Trophoblast cell (in vitro differentiated cells and primary cell): ENCODE data around the gene CHCHD4.

Experiments
- DNase-seq, 2 donors: peaks; one replicate each; pipeline ENCODE4 v3.0.0-alpha.2; 2016
- H2AFZ ChIP-seq: 2 replicates; pipeline ENCODE4 v1.6.1; 2013; ENCODE audit warnings: low read length, moderate library complexity, mild to moderate bottlenecking; ENCODE audit not compliant: insufficient read depth, poor library complexity
- H2AK5ac ChIP-seq: 2 replicates; pipeline ENCODE4 v1.6.1; 2013; ENCODE audit warnings: mild to moderate bottlenecking, low read length
- H2BK120ac ChIP-seq: 2 replicates; pipeline ENCODE4 v1.6.1; 2013; ENCODE audit warnings: low read length, mild to moderate bottlenecking, moderate library complexity; ENCODE audit not compliant: insufficient read depth, poor library complexity
- H2BK12ac ChIP-seq: 2 replicates; pipeline ENCODE4 v1.6.1; 2013; ENCODE audit warnings: mild to moderate bottlenecking, low read length, moderate library complexity
- H2BK5ac ChIP-seq: 2 replicates; pipeline ENCODE4 v1.6.1; 2013; ENCODE audit warnings: low read length, low read depth, moderate library complexity, mild to moderate bottlenecking; ENCODE audit not compliant: poor library complexity
- H3K14ac ChIP-seq: 2 replicates; pipeline ENCODE4 v1.6.1; 2013; ENCODE audit warnings: mild to moderate bottlenecking, low read length
- H3K18ac ChIP-seq: 2 replicates; pipeline ENCODE4 v1.6.1; 2013; ENCODE audit warnings: mild to moderate bottlenecking, low read length
- H3K23ac ChIP-seq: 2 replicates; pipeline ENCODE4 v1.6.1; 2013; ENCODE audit warnings: low read length
- H3K27ac ChIP-seq: 2 replicates; pipeline ENCODE4 v1.5.1; 2013; ENCODE audit warnings: low read depth, mild to moderate bottlenecking, inconsistent platforms, low read length, moderate library complexity
- H3K27me3 ChIP-seq: 2 replicates; pipeline ENCODE4 v1.6.1; 2013; ENCODE audit warnings: inconsistent platforms, mild to moderate bottlenecking, low read length, moderate library complexity; ENCODE audit not compliant: insufficient read depth
- H3K36me3 ChIP-seq, 2 experiments: 1 replicate in 1 of 2; 2 replicates in 1 of 2; pipeline ENCODE4 v1.6.1; 2013; ENCODE audit warnings: low read length in 2 of 2, mild to moderate bottlenecking in 2 of 2, moderate library complexity in 1 of 2; ENCODE audit not compliant: insufficient read depth in 2 of 2, control insufficient read depth in 1 of 2
- H3K4ac ChIP-seq: 2 replicates; pipeline ENCODE4 v1.6.1; 2013; ENCODE audit warnings: low read depth, mild to moderate bottlenecking, low read length, moderate library complexity
- H3K4me1 ChIP-seq, 2 experiments: 1 replicate in 1 of 2; 2 replicates in 1 of 2; pipeline ENCODE4 v1.6.1; 2013; ENCODE audit warnings: low read length in 2 of 2, mild to moderate bottlenecking in 2 of 2, moderate library complexity in 1 of 2; ENCODE audit not compliant: insufficient read depth in 2 of 2, control insufficient read depth in 1 of 2
- H3K4me2 ChIP-seq: 2 replicates; pipeline ENCODE4 v1.6.1; 2013; ENCODE audit warnings: inconsistent platforms, mild to moderate bottlenecking, low read length, moderate library complexity
- H3K4me3 ChIP-seq: 2 replicates; pipeline ENCODE4 v1.5.1; 2013; ENCODE audit warnings: mild to moderate bottlenecking, low read depth, low read length, inconsistent platforms
- H3K79me1 ChIP-seq: one replicate; pipeline ENCODE4 v1.6.1; 2013; ENCODE audit warnings: low read length
- H3K79me2 ChIP-seq: 2 replicates; pipeline ENCODE4 v1.6.1; 2013; ENCODE audit warnings: low read length, mild to moderate bottlenecking; ENCODE audit not compliant: control insufficient read depth, insufficient read depth, poor library complexity
- H3K9ac ChIP-seq: 2 replicates; pipeline ENCODE4 v1.6.1; 2013; ENCODE audit warnings: mild to moderate bottlenecking, low read length
- H3K9me3 ChIP-seq: 2 replicates; pipeline ENCODE4 v1.6.1; 2013; ENCODE audit warnings: low read depth, mild to moderate bottlenecking, control low read depth, inconsistent platforms, low read length; ENCODE audit not compliant: insufficient read depth
- H4K12ac ChIP-seq: 2 replicates; pipeline ENCODE4 v1.6.1; 2013; ENCODE audit warnings: low read depth, mild to moderate bottlenecking, low read length, moderate library complexity
- H4K8ac ChIP-seq: 2 replicates; pipeline ENCODE4 v1.6.1; 2013; ENCODE audit warnings: low read depth, mild to moderate bottlenecking, low read length, moderate library complexity
- H4K91ac ChIP-seq: one replicate; pipeline ENCODE4 v1.6.1; 2013; ENCODE audit warnings: low read depth, mild to moderate bottlenecking, low read length, moderate library complexity
- WGBS: extraction: QIAGEN DNeasy Blood & Tissue Kit; methylation state at CpG from one replicate; pipeline ENCODE4 v1.1.7; 2013; ENCODE audit warnings: missing lambda C conversion rate; ENCODE audit not compliant: insufficient read length, insufficient coverage; ENCODE audit errors: extremely low coverage; 5-methylcytosine and 5-hydroxymethylcytosine counted together

Gene CHCHD4

GRCh38 chr3:14125193-14126016 is 735 bp upstream of the CHCHD4 start:
- WGBS = no CpG with 5 or more reads among the region's 44 CpGs
- peak overlapping the region; percentile 91 for H3K4me3 ChIP-seq
- peak overlapping the region; percentile 63 for H2BK5ac ChIP-seq

GRCh38 chr3:14124223-14124614 is 451 bp downstream of the CHCHD4 start:
- no peaks in the 10 kb centered on the region for H3K27me3 ChIP-seq
- H4K8ac ChIP-seq = peak overlapping the region; percentile 90
- peak overlapping the region; percentile 79 for H4K12ac ChIP-seq
- H2AFZ ChIP-seq = peak overlapping the region; percentile 85
- peak; percentile 19 to 60 for DNase-seq
- H3K79me1 ChIP-seq = peaks cover 13% of the 10 kb centered on the region
- no peak overlapping the region for H2AK5ac ChIP-seq
- peak overlapping the region; percentile 44 for H3K4ac ChIP-seq
- no peak overlapping the region for H3K23ac ChIP-seq
- peaks cover 15 to 21% of the 10 kb centered on the region in 2 experiments for H3K4me1 ChIP-seq
- peak overlapping the region; percentile 83 for H3K9ac ChIP-seq
- peak overlapping the region; percentile 88 for H3K4me3 ChIP-seq
- H3K14ac ChIP-seq = peak overlapping the region; percentile 77
- peaks cover 9 to 10% of the 10 kb centered on the region in 2 experiments for H3K36me3 ChIP-seq
- peak overlapping the region; percentile 88 for H3K4me2 ChIP-seq
- peaks cover 10% of the 10 kb centered on the region for H3K79me2 ChIP-seq
- H3K27ac ChIP-seq = peak overlapping the region; percentile 42
- H2BK5ac ChIP-seq = peak overlapping the region; percentile 71
- peak overlapping the region; percentile 68 for H2BK120ac ChIP-seq
- no peak overlapping the region for H2BK12ac ChIP-seq
- no CpG with 5 or more reads among the region's 37 CpGs for WGBS
- peak overlapping the region; percentile 85 for H3K18ac ChIP-seq
- H3K9me3 ChIP-seq = peaks cover 1% of the 10 kb centered on the region
- H4K91ac ChIP-seq = peak overlapping the region; percentile 81

More at GRCh38 chr3:14125193-14126016, 735 bp upstream of the CHCHD4 start:
- Histone ChIP-seq H3K4me1 (peaks cover 15 to 17% of the 10 kb centered on the region in 2 experiments), H3K79me2 (peaks cover 10% of the 10 kb centered on the region), H2AK5ac (peak overlapping the region; percentile 57), H3K23ac (no peak overlapping the region), H3K4me2 (peak overlapping the region; percentile 65), H3K14ac (peak overlapping the region; percentile 56), H4K8ac (peak overlapping the region; percentile 82), H3K18ac (peak overlapping the region; percentile 15), H3K36me3 (peaks cover 10 to 18% of the 10 kb centered on the region in 2 experiments), H2AFZ (peak overlapping the region; percentile 82), H2BK12ac (no peak overlapping the region), H4K12ac (peak overlapping the region; percentile 73), H3K79me1 (peaks cover 13% of the 10 kb centered on the region), H2BK120ac (peak overlapping the region; percentile 52), H4K91ac (peak overlapping the region; percentile 67), H3K27me3 (no peaks in the 10 kb centered on the region), H3K9ac (peak overlapping the region; percentile 86), H3K4ac (peak overlapping the region; percentile 31), H3K9me3 (peaks cover 1% of the 10 kb centered on the region), H3K27ac (peak overlapping the region; percentile 75)
- peak; percentile 83 to 84 for DNase-seq

- H3K4me2 ChIP-seq = peak overlapping the region; percentile 88
- no peak overlapping the region for H2BK120ac ChIP-seq
- H2AFZ ChIP-seq = peak overlapping the region; percentile 85
Observed at GRCh38 chr3:14123308-14124222, 1.1 kb downstream of the CHCHD4 start.

GRCh38 chr3:14122301-14122700 is 2.4 kb downstream of the CHCHD4 start:
- H2BK12ac ChIP-seq = no peak overlapping the region
- peaks cover 15 to 21% of the 10 kb centered on the region in 2 experiments for H3K4me1 ChIP-seq

More at GRCh38 chr3:14123308-14124222, 1.1 kb downstream of the CHCHD4 start:
- Histone ChIP-seq H3K4me3 (peak overlapping the region; percentile 88), H3K18ac (peak overlapping the region; percentile 10), H2BK12ac (no peak overlapping the region), H4K91ac (no peak overlapping the region), H3K23ac (no peak overlapping the region), H3K4me1 (peaks cover 15 to 21% of the 10 kb centered on the region in 2 experiments), H3K4ac (peak overlapping the region; percentile 4), H3K27ac (no peak overlapping the region), H3K36me3 (peaks cover 9 to 10% of the 10 kb centered on the region in 2 experiments), H2BK5ac (no peak overlapping the region), H3K9ac (peak overlapping the region; percentile 83), H3K79me1 (peaks cover 13% of the 10 kb centered on the region), H3K9me3 (peaks cover 1% of the 10 kb centered on the region), H3K27me3 (no peaks in the 10 kb centered on the region), H4K12ac (peak overlapping the region; percentile 79), H3K14ac (no peak overlapping the region), H3K79me2 (peaks cover 10% of the 10 kb centered on the region), H4K8ac (peak overlapping the region; percentile 90), H2AK5ac (no peak overlapping the region)
- DNase-seq = no peak
- no CpG with 5 or more reads among the region's 15 CpGs for WGBS

More at GRCh38 chr3:14122301-14122700, 2.4 kb downstream of the CHCHD4 start:
- peaks cover 4 to 6% of the 10 kb centered on the region in 2 experiments for H3K36me3 ChIP-seq
- no peak overlapping the region for H2BK5ac ChIP-seq
- no peak overlapping the region for H2AFZ ChIP-seq
- no peak overlapping the region for H3K9ac ChIP-seq
- WGBS = no CpG with 5 or more reads among the region's 3 CpGs
- H2AK5ac ChIP-seq = no peak overlapping the region
- no peak overlapping the region for H3K18ac ChIP-seq
- no peak for DNase-seq
- H3K4me2 ChIP-seq = no peak overlapping the region
- H3K23ac ChIP-seq = no peak overlapping the region
- no peak overlapping the region for H3K4me3 ChIP-seq
- no peak overlapping the region for H3K4ac ChIP-seq
- H3K27me3 ChIP-seq = no peaks in the 10 kb centered on the region
- H3K79me1 ChIP-seq = peaks cover 13% of the 10 kb centered on the region
- H2BK120ac ChIP-seq = no peak overlapping the region
- no peak overlapping the region for H3K27ac ChIP-seq
- H3K9me3 ChIP-seq = no peaks in the 10 kb centered on the region
- peaks cover 10% of the 10 kb centered on the region for H3K79me2 ChIP-seq
- no peak overlapping the region for H3K14ac ChIP-seq
- H4K8ac ChIP-seq = no peak overlapping the region
- H4K91ac ChIP-seq = no peak overlapping the region
- no peak overlapping the region for H4K12ac ChIP-seq
